Nephron progenitor cell (in vitro differentiated cells): ENCODE results near the gene ADRM1.

Experiments used
- DNase-seq: peaks from one replicate; pipeline ENCODE4 v3.0.0; 2021
- H3K27ac Mint-ChIP-seq: 2 replicates; pipeline ENCODE4 v1.8.0; 2021; ENCODE audit warnings: mild to moderate bottlenecking, moderate library complexity, mixed read lengths
- H3K27me3 Mint-ChIP-seq: 2 replicates; pipeline ENCODE4 v1.8.0; 2021; ENCODE audit warnings: mild to moderate bottlenecking, low read depth, mixed read lengths; ENCODE audit not compliant: poor library complexity
- H3K36me3 Mint-ChIP-seq: 2 replicates; pipeline ENCODE4 v1.8.0; 2021; ENCODE audit warnings: low read depth, mixed read lengths
- H3K4me1 Mint-ChIP-seq: 2 replicates; pipeline ENCODE4 v1.8.0; 2021; ENCODE audit warnings: mixed read lengths
- H3K4me3 Mint-ChIP-seq: 2 replicates; pipeline ENCODE4 v1.8.0; 2021; ENCODE audit warnings: mild to moderate bottlenecking, moderate library complexity, mixed read lengths
- H3K9me3 Mint-ChIP-seq: 2 replicates; pipeline ENCODE4 v1.8.0; 2021; ENCODE audit warnings: mild to moderate bottlenecking, moderate library complexity, mixed read lengths
- CTCF ChIP-seq: fragments of 200-600 bp; sonication (generic); IDR thresholded peaks from 2 replicates; pipeline ENCODE4 v1.5.0; 2021; ENCODE audit warnings: antibody characterized with exemption

The ADRM1 gene

DNA sequence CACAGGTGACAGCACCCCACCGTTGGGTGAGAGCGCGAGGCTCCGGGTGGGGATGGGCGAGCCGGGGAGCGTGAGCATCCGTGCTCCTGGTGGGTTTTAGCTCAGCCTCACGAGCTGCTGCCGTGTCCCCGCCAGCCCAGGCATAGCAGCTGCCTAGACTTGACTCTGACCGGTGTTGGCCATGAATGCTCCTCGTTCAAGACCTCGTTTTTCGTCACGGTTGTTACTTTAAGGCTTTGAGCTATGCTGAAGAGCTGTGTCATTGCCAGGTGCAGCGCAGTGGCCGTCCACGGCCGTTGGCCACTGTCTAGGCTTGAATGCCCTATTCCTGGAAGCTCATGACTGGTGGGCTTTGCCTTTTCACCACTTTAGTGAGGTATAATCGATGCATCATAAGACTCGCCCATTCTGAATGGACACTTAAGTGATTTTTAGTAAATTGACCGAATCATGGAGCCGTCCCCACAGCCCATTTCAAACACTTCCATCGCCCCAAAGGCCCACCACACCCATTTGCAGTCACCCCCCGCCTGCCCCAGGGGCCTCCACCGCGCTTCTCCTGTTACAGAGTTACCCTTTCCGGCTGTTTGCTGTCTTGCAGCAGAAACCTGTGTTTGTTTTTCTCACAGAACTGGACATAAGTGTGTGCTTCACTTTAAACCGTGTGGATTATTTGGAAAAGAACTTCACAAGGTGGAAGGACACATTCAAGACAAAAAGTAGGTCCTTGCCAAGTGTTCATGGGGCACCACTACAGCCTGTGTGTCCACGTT lies 21.4 kb upstream of the ADRM1 start:
- no peak overlapping the region for H3K27ac Mint-ChIP-seq
- H3K36me3 Mint-ChIP-seq: peaks cover 52% of the 10 kb centered on the region
- no peaks in the 10 kb centered on the region for H3K4me1 Mint-ChIP-seq
- no peak for TF ChIP-seq CTCF
- no peaks in the 10 kb centered on the region for H3K9me3 Mint-ChIP-seq
- no peaks in the 10 kb centered on the region for H3K27me3 Mint-ChIP-seq
- H3K4me3 Mint-ChIP-seq: no peak overlapping the region
- DNase-seq: no peak

DNA sequence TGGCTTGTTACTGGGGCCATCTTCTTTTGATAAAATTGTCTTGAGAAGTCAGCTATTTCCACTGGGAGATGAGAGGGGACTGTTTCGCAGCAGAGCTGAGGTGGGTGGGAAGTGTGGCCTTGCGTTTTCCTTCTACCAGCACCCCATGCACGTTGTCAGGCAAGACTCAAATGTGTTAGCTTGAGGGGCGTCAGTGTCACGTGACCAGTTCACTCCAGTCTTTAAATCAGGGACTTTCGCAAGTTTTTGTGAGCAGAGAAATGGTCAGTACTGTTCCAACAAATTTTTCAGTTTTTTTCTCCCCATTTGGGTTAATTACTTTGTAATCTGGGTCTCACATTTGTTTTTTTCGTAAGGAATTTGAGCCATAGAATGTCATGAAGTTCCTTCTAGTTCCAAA lies 20.7 kb upstream of the ADRM1 start:
- Mint-ChIP-seq H3K4me3 (no peak overlapping the region), H3K36me3 (peaks cover 52% of the 10 kb centered on the region), H3K27me3 (no peaks in the 10 kb centered on the region), H3K9me3 (no peaks in the 10 kb centered on the region), H3K27ac (no peak overlapping the region), H3K4me1 (no peaks in the 10 kb centered on the region)
- DNase-seq: no peak
- no peak for TF ChIP-seq CTCF

DNA sequence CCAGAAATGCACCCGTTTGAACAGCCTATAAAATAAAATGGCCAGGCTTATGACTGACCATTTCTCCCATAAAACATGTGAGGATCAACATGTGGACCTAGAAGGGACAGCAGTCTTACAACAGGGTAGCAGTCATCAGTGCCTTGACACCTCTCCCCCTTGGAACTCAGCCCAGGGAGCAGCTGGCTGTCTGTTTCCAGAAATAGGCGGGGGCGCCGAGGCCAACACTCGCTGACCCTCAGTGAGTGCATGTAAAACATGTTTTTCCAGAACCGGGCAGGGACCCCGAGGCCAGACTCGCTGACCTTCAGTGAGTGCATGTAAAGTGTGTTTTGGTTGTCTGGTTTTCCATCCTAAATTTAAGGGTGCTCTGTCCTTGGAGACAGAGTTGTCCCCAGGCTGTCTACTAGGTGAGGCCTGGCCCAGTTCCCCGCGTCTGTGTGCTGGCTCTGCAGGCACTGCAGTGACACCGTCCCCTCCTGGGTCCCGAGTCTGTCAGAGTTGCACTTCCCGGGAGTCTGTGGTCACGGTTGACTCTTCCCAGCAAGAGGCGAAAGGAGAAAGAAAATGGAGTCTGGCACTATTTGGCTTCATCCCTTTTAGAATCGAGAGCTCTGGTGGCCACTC lies 19.8 kb upstream of the ADRM1 start:
- Mint-ChIP-seq H3K9me3 (no peaks in the 10 kb centered on the region), H3K36me3 (peaks cover 49% of the 10 kb centered on the region), H3K4me1 (no peaks in the 10 kb centered on the region), H3K27ac (peak overlapping the region; percentile 54), H3K27me3 (no peaks in the 10 kb centered on the region), H3K4me3 (no peak overlapping the region)
- no peak for TF ChIP-seq CTCF
- no peak for DNase-seq

GRCh38 chr20:62284448-62284847 lies 18.3 kb upstream of the ADRM1 start:
- Mint-ChIP-seq H3K36me3 (peaks cover 42% of the 10 kb centered on the region), H3K9me3 (no peaks in the 10 kb centered on the region), H3K27ac (no peak overlapping the region), H3K27me3 (no peaks in the 10 kb centered on the region), H3K4me3 (no peak overlapping the region), H3K4me1 (no peaks in the 10 kb centered on the region)
- no peak for TF ChIP-seq CTCF
- no peak for DNase-seq

GRCh38 chr20:62285151-62285550 lies 17.6 kb upstream of the ADRM1 start:
- DNase-seq: no peak
- no peaks in the 10 kb centered on the region for H3K9me3 Mint-ChIP-seq
- H3K4me3 Mint-ChIP-seq: no peak overlapping the region
- H3K27me3 Mint-ChIP-seq: no peaks in the 10 kb centered on the region
- peaks cover 38% of the 10 kb centered on the region for H3K36me3 Mint-ChIP-seq
- no peaks in the 10 kb centered on the region for H3K4me1 Mint-ChIP-seq
- H3K27ac Mint-ChIP-seq: no peak overlapping the region
- TF ChIP-seq CTCF: no peak

- H3K27ac Mint-ChIP-seq: no peak overlapping the region
Measured at GRCh38 chr20:62285722-62286121, 17.1 kb upstream of the ADRM1 start.

More at GRCh38 chr20:62285722-62286121, 17.1 kb upstream of the ADRM1 start:
- H3K36me3 Mint-ChIP-seq: peaks cover 35% of the 10 kb centered on the region
- H3K4me3 Mint-ChIP-seq: no peak overlapping the region
- TF ChIP-seq CTCF: no peak
- no peaks in the 10 kb centered on the region for H3K27me3 Mint-ChIP-seq
- no peaks in the 10 kb centered on the region for H3K4me1 Mint-ChIP-seq
- no peak for DNase-seq
- no peaks in the 10 kb centered on the region for H3K9me3 Mint-ChIP-seq
